Posterior vena cava (tissue), 2 donors: ENCODE measurements around the gene COG7. TPM values are rescaled to one million over a fixed set of nuclear protein-coding genes. Genes with fewer than 3 reads are reported as not detected.
A peak's percentile ranks its signal among the peaks of the same experiment; 100 is the strongest.
"Not testable (repeated sequence)": the region's sequence is repeated elsewhere in the genome, so short reads cannot be mapped to it uniquely, and the experiment has no call there.

Experiments
- DNase-seq: peaks from one replicate; pipeline ENCODE4 v3.0.0-alpha.2; 2020; ENCODE audit warnings: low spot score
- intact Hi-C, 2 donors: fragments of 100-400 bp; cut with DNase I; formaldehyde crosslinking; loops; one replicate each; pipeline versions ENCODE4 v1.14.1 to v1.14.2; 2022 to 2023
- long read RNA-seq, 2 donors: library from polyadenylated mRNA; unstranded; transcript quantifications; one replicate each; pipeline ENCODE4 v2.0.0, GENCODE V29; 2020 to 2021
- total RNA-seq, 2 donors: library from RNA; stranded (reverse); fragmentation: NEBNext Ultra II Directional; extraction: Animal tissue kit (Norgen Biotek cat#: 25700); gene quantifications; one replicate each; pipeline ENCODE4 v1.2.1, GENCODE V29; 2021
- donor health status: DM: yes; HTN: yes; CAD: no.
- donor health status: DM: yes; HTN: yes; CAD: no.

The COG7 gene
- 10 to 100 TPM; 13.5 to 17.4 TPM for total RNA-seq
- long read RNA-seq, donor 1, partial matches to known transcripts: 1 of 5 reads
- long read RNA-seq, donor 1, other reads (novel, unspliced or antisense): 2 of 5 reads
- long read RNA-seq, donor 2, transcript COG7-201 (17 exons, 2,926 nt): major isoform, 16 of 23 reads
- long read RNA-seq, donor 2, partial matches to known transcripts: 2 of 23 reads
- long read RNA-seq, donor 2, other reads (novel, unspliced or antisense): 5 of 23 reads

GRCh38 chr16:23452572-23453337 is at the start of gene COG7:
Gene COG7 (minus strand): TSS chr16:23453189. CDS start chr16:23452994, 195 bp downstream.
- intact Hi-C loops: no loop called here
- peak; percentile 97 for DNase-seq

- DNase-seq: peak; percentile 13
- intact Hi-C loops: no loop called here
These were observed 49.5 kb upstream of the COG7 start for GRCh38 chr16:23502466-23502865.

GRCh38 chr16:23501291-23501690 is 48.3 kb upstream of the COG7 start:
- DNase-seq: no peak
- intact Hi-C loops: no loop called here

- intact Hi-C loops: no loop called here
- DNase-seq: no peak
These were observed 47.9 kb upstream of the COG7 start for GRCh38 chr16:23500862-23501225.

- DNase-seq: peak; percentile 60
These were observed 47.3 kb upstream of the COG7 start for GRCh38 chr16:23500212-23500861.

GRCh38 chr16:23499801-23500200 is 46.8 kb upstream of the COG7 start:
- intact Hi-C loops: no loop called here

More at GRCh38 chr16:23500212-23500861, 47.3 kb upstream of the COG7 start:
- intact Hi-C loops: no loop called here

GRCh38 chr16:23498863-23499262 is 45.9 kb upstream of the COG7 start:
- peak; percentile 10 for DNase-seq
- intact Hi-C loops: no loop called here

More at GRCh38 chr16:23499801-23500200, 46.8 kb upstream of the COG7 start:
- DNase-seq: peak; percentile 30

GRCh38 chr16:23497543-23497868 is 44.5 kb upstream of the COG7 start:
- DNase-seq: no peak
- intact Hi-C loops: no loop called here

- DNase-seq: no peak
- intact Hi-C loops: no loop called here
These were observed 44.0 kb upstream of the COG7 start for GRCh38 chr16:23496821-23497542.

GRCh38 chr16:23495671-23496070 is 42.7 kb upstream of the COG7 start:
- DNase-seq: no peak
- intact Hi-C loops: no loop called here

GRCh38 chr16:23494188-23494587 is 41.2 kb upstream of the COG7 start:
- intact Hi-C loops: no loop called here

GRCh38 chr16:23491490-23492391 is 38.8 kb upstream of the COG7 start:
- no peak for DNase-seq
- intact Hi-C loops: no loop called here

More at GRCh38 chr16:23494188-23494587, 41.2 kb upstream of the COG7 start:
- no peak for DNase-seq

GRCh38 chr16:23486480-23486879 is 33.5 kb upstream of the COG7 start:
- peak; percentile 24 for DNase-seq
- intact Hi-C loops: no loop called here

- intact Hi-C loops: no loop called here
These were observed 32.9 kb upstream of the COG7 start for GRCh38 chr16:23485841-23486240.

GRCh38 chr16:23485257-23485614 is 32.2 kb upstream of the COG7 start:
- no peak for DNase-seq
- intact Hi-C loops: no loop called here

More at GRCh38 chr16:23485841-23486240, 32.9 kb upstream of the COG7 start:
- DNase-seq: peak; percentile 50

GRCh38 chr16:23484510-23485256 is 31.7 kb upstream of the COG7 start:
- DNase-seq: peak; percentile 3
- intact Hi-C loops: no loop called here

GRCh38 chr16:23483492-23483891 is 30.5 kb upstream of the COG7 start:
- DNase-seq, intact Hi-C loops: not testable (repeated sequence)

GRCh38 chr16:23482778-23483177 is 29.8 kb upstream of the COG7 start:
- intact Hi-C loops: no loop called here
- peak; percentile 53 for DNase-seq
